ENCODE results near the gene SCG2. TPM values are rescaled to one million over a fixed set of nuclear protein-coding genes. Genes with fewer than 3 reads are reported as not detected.
"Not testable (repeated sequence)": the region's sequence is repeated elsewhere in the genome, so short reads cannot be mapped to it uniquely, and the experiment has no call there.

SCG2 gene
- polyA plus RNA-seq, 1 donor, result not detected

- DNase-seq, result no peak
These were observed 8.9 kb upstream of the SCG2 start for GRCh38 chr2:223611061-223611460.

GRCh38 chr2:223607476-223607875 lies 5.3 kb upstream of the SCG2 start:
- DNase-seq, result no peak

- DNase-seq, result no peak
These were observed 4.8 kb upstream of the SCG2 start for GRCh38 chr2:223606946-223607345.

- no peak for DNase-seq
These were observed 2.1 kb upstream of the SCG2 start for GRCh38 chr2:223604231-223604630.

GRCh38 chr2:223602972-223603371 lies 811 bp upstream of the SCG2 start:
- DNase-seq, result no peak

GRCh38 chr2:223601018-223601417 lies 1.1 kb downstream of the SCG2 start:
- no peak for DNase-seq

GRCh38 chr2:223599640-223600380 lies 2.4 kb downstream of the SCG2 start:
- DNase-seq, result no peak

- DNase-seq, result no peak
These were observed 3.0 kb downstream of the SCG2 start for GRCh38 chr2:223598994-223599639.

GRCh38 chr2:223597076-223597475 lies 5.1 kb downstream of the SCG2 start:
- DNase-seq, result no peak

GRCh38 chr2:223596208-223596607 lies 6.0 kb downstream of the SCG2 start:
- DNase-seq, result no peak

- no peak for DNase-seq
These were observed 7.3 kb downstream of the SCG2 start for GRCh38 chr2:223594831-223595230.

GRCh38 chr2:223594259-223594658 lies 7.9 kb downstream of the SCG2 start:
- DNase-seq, result no peak

GRCh38 chr2:223592689-223593088 lies 9.5 kb downstream of the SCG2 start:
- not testable (repeated sequence) for DNase-seq

- no peak for DNase-seq
These were observed 10.6 kb downstream of the SCG2 start for GRCh38 chr2:223591596-223591995.

- DNase-seq, result no peak
These were observed 11.2 kb downstream of the SCG2 start for GRCh38 chr2:223590964-223591363.

- no peak for DNase-seq
These were observed 12.3 kb downstream of the SCG2 start for GRCh38 chr2:223589901-223590300.

- no peak for DNase-seq
These were observed 13.9 kb downstream of the SCG2 start for GRCh38 chr2:223588251-223588650.

- DNase-seq, result no peak
These were observed 14.9 kb downstream of the SCG2 start for GRCh38 chr2:223587301-223587700.

GRCh38 chr2:223586261-223586660 lies 15.9 kb downstream of the SCG2 start:
- DNase-seq, result no peak

- DNase-seq, result no peak
These were observed 16.5 kb downstream of the SCG2 start for GRCh38 chr2:223585666-223586065.

GRCh38 chr2:223582001-223582400 lies 20.2 kb downstream of the SCG2 start:
- DNase-seq, result no peak

- peak; percentile 73 for DNase-seq
These were observed 21.2 kb downstream of the SCG2 start for GRCh38 chr2:223580951-223581350.

GRCh38 chr2:223578846-223579245 lies 23.3 kb downstream of the SCG2 start:
- DNase-seq, result no peak

GRCh38 chr2:223576873-223577272 lies 25.3 kb downstream of the SCG2 start:
- no peak for DNase-seq

Data from hindlimb muscle (tissue), 1 donor.